ENCODE measurements around the gene PRG3. TPM values are rescaled to one million over a fixed set of nuclear protein-coding genes. Genes with fewer than 3 reads are reported as not detected.

Gene PRG3
- total RNA-seq, 1 experiment from 2014 or later = not detected

- ChIA-PET CTCF (interaction anchor here (1.0 kb wide), 1 partner anchor 47 kb away, joined by 3 read pairs; no protein-coding TSS in a partner anchor), POLR2A (no interaction called here)
- in situ Hi-C loops (cut with HindIII; ENCODE audit: low pct_unique_long_range_greater_than_20kb, low sequenced_read_pairs) (no loop called here), intact Hi-C loops (cut with micrococcal nuclease; ENCODE audit: unreplicated experiment) (no loop called here)
- H3K27me3 ChIP-seq (ENCODE audit: control insufficient read depth, insufficient read depth, low read length) = peaks cover 23% of the 10 kb centered on the region
- H3K4me1 ChIP-seq (ENCODE audit: control insufficient read depth, insufficient read depth, low read length) = no peaks in the 10 kb centered on the region
- no peak for DNase-seq (ENCODE audit: low read depth, low spot score)
- no peak for ATAC-seq
- no peaks in the 10 kb centered on the region for H3K36me3 ChIP-seq (ENCODE audit: control insufficient read depth, insufficient read depth, low read length)
- H3K4me3 ChIP-seq (ENCODE audit: low read depth in 2 of 2, low read length in 2 of 2) = no peak overlapping the region
- TF ChIP-seq TCF7L2 (IDR thresholded peaks at IDR 0.05; ENCODE audit: low read depth, low read length) (no peak), REST (IDR thresholded peaks at IDR 0.05; ENCODE audit: insufficient read depth in 1 of 2, low read depth in 2 of 2, low read length in 1 of 2) (no peak), SIN3A (IDR thresholded peaks at IDR 0.05; ENCODE audit: borderline replicate concordance, insufficient read depth, low read depth, low read length) (no peak), CTCF (IDR thresholded peaks at IDR 0.05) (no peak), POLR2AphosphoS5 (IDR thresholded peaks at IDR 0.05; ENCODE audit: low read depth, low read length) (no peak)
- no TSS peak for BruUV-seq (replicated peaks)
- H3K9me3 ChIP-seq (ENCODE audit: control insufficient read depth, insufficient read depth, low read depth, low read length) = no peaks in the 10 kb centered on the region
- no peak overlapping the region for H3K27ac ChIP-seq (ENCODE audit: low read length)
Measured at GRCh38 chr11:57394203-57394965, 13.4 kb upstream of the PRG3 start.

GRCh38 chr11:57392763-57393105, 11.8 kb upstream of the PRG3 start:
- Histone ChIP-seq H3K9me3 (ENCODE audit: control insufficient read depth, insufficient read depth, low read depth, low read length) (no peaks in the 10 kb centered on the region), H3K36me3 (ENCODE audit: control insufficient read depth, insufficient read depth, low read length) (no peaks in the 10 kb centered on the region), H3K27me3 (ENCODE audit: control insufficient read depth, insufficient read depth, low read length) (peaks cover 20% of the 10 kb centered on the region), H3K27ac (ENCODE audit: low read length) (no peak overlapping the region), H3K4me1 (ENCODE audit: control insufficient read depth, insufficient read depth, low read length) (no peaks in the 10 kb centered on the region), H3K4me3 (ENCODE audit: low read depth in 2 of 2, low read length in 2 of 2) (no peak overlapping the region)
- ChIA-PET CTCF (no interaction called here), POLR2A (no interaction called here)
- intact Hi-C loops (cut with micrococcal nuclease; ENCODE audit: unreplicated experiment) = no loop called here
- DNase-seq (ENCODE audit: low read depth, low spot score) = no peak
- in situ Hi-C loops (cut with HindIII; ENCODE audit: low pct_unique_long_range_greater_than_20kb, low sequenced_read_pairs) = no loop called here
- TF ChIP-seq SIN3A (IDR thresholded peaks at IDR 0.05; ENCODE audit: borderline replicate concordance, insufficient read depth, low read depth, low read length) = no peak
- no peak for TF ChIP-seq CTCF (IDR thresholded peaks at IDR 0.05)
- TF ChIP-seq TCF7L2 (IDR thresholded peaks at IDR 0.05; ENCODE audit: low read depth, low read length) = no peak
- no peak for TF ChIP-seq REST (IDR thresholded peaks at IDR 0.05; ENCODE audit: insufficient read depth in 1 of 2, low read depth in 2 of 2, low read length in 1 of 2)
- no peak for TF ChIP-seq POLR2AphosphoS5 (IDR thresholded peaks at IDR 0.05; ENCODE audit: low read depth, low read length)
- no peak for ATAC-seq
- BruUV-seq (replicated peaks) = no TSS peak

Measured in Panc1 (cell line).